SK-N-SH treated with all-trans-retinoic acid at 6 μM for 48 hours (cell line): ENCODE data around the gene SDR9C7.
"Not testable (repeated sequence)": the region's sequence is repeated elsewhere in the genome, so short reads cannot be mapped to it uniquely, and the experiment has no call there.

Experiments
- CREB5 ChIP-seq: fragments of 250-450 bp; sonication (Bioruptor Pico); IDR thresholded peaks from 2 replicates; pipeline ENCODE4 v1.5.1; 2020; ENCODE audit warnings: low read depth, mild to moderate bottlenecking, moderate library complexity
- ISL1 ChIP-seq: fragments of 250-450 bp; sonication (Bioruptor Pico); IDR thresholded peaks from 2 replicates; pipeline ENCODE4 v2.1.2; 2022; ENCODE audit warnings: mild to moderate bottlenecking, moderate library complexity
- PPARA ChIP-seq: fragments of 250-450 bp; sonication (Bioruptor Pico); IDR thresholded peaks from 2 replicates; pipeline ENCODE4 v1.5.0; 2020; ENCODE audit warnings: mild to moderate bottlenecking, borderline replicate concordance
- RARB ChIP-seq: fragments of 250-450 bp; sonication (Bioruptor Pico); IDR thresholded peaks from 2 replicates; pipeline ENCODE4 v1.8.0; 2021; ENCODE audit warnings: mild to moderate bottlenecking, moderate library complexity
- SNAI2 ChIP-seq: fragments of 250-450 bp; sonication (Bioruptor Pico); IDR thresholded peaks from 2 replicates; pipeline ENCODE4 v1.5.0; 2020; ENCODE audit warnings: mild to moderate bottlenecking, moderate library complexity
- TCF4 ChIP-seq: fragments of 250-450 bp; sonication (Bioruptor Pico); IDR thresholded peaks from 2 replicates; pipeline ENCODE4 v1.8.0; 2021; ENCODE audit warnings: mild to moderate bottlenecking, moderate library complexity, borderline replicate concordance
- ZC3H10 ChIP-seq: fragments of 250-450 bp; sonication (Bioruptor Pico); IDR thresholded peaks from 2 replicates; pipeline ENCODE4 v1.5.1; 2021; ENCODE audit warnings: mild to moderate bottlenecking, moderate library complexity
- ZFP3 ChIP-seq: fragments of 250-450 bp; sonication (Bioruptor Pico); IDR thresholded peaks from 2 replicates; pipeline ENCODE4 v1.5.0; 2020; ENCODE audit warnings: mild to moderate bottlenecking, moderate library complexity
- ZNF565 ChIP-seq: fragments of 450-650 bp; formaldehyde crosslinking; conservative IDR thresholded peaks from 2 replicates; pipeline ENCODE4 v1.5.0; 2020; ENCODE audit warnings: low read depth, mild to moderate bottlenecking, moderate library complexity
- TF ChIP-seq, protein P1 (sequence below): fragments of 250-450 bp; sonication (Bioruptor Pico); IDR thresholded peaks from 2 replicates; pipeline ENCODE4 v1.8.0; 2020; ENCODE audit warnings: mild to moderate bottlenecking, moderate library complexity, borderline replicate concordance
- TF ChIP-seq, protein P2 (sequence below): fragments of 250-450 bp; sonication (Bioruptor Pico); IDR thresholded peaks from 2 replicates; pipeline ENCODE4 v1.5.0; 2020; ENCODE audit warnings: mild to moderate bottlenecking, moderate library complexity

DNA sequence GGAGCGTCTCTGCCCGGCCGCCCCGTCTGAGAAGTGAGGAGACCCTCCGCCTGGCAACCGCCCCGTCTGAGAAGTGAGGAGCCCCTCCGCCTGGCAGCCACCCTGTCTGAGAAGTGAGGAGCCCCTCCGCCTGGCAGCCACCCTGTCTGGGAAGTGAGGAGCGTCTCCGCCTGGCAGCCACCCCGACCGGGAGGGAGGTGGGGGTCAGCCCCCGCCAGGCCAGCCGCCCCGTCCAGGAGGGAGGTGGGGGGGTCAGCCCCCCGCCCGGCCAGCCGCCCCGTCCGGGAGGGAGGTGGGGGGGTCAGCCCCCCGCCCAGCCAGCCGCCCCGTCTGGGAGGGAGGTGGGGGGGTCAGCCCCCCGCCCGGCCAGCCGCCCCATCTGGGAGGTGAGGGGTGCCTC, 29.3 kb upstream of the SDR9C7 start:
- not testable (repeated sequence) for TF ChIP-seq ISL1 (CRISPR knock-in tag); RARB (CRISPR knock-in tag); ZC3H10 (CRISPR knock-in tag); TCF4 (CRISPR knock-in tag); SNAI2; CREB5 (CRISPR knock-in tag); ZFP3 (CRISPR knock-in tag); PPARA (CRISPR knock-in tag); ZNF565 (CRISPR knock-in tag)
- TF ChIP-seq, protein P1, sequence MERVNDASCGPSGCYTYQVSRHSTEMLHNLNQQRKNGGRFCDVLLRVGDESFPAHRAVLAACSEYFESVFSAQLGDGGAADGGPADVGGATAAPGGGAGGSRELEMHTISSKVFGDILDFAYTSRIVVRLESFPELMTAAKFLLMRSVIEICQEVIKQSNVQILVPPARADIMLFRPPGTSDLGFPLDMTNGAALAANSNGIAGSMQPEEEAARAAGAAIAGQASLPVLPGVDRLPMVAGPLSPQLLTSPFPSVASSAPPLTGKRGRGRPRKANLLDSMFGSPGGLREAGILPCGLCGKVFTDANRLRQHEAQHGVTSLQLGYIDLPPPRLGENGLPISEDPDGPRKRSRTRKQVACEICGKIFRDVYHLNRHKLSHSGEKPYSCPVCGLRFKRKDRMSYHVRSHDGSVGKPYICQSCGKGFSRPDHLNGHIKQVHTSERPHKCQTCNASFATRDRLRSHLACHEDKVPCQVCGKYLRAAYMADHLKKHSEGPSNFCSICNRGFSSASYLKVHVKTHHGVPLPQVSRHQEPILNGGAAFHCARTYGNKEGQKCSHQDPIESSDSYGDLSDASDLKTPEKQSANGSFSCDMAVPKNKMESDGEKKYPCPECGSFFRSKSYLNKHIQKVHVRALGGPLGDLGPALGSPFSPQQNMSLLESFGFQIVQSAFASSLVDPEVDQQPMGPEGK (CRISPR knock-in tag): not testable (repeated sequence)
- TF ChIP-seq, protein P2, sequence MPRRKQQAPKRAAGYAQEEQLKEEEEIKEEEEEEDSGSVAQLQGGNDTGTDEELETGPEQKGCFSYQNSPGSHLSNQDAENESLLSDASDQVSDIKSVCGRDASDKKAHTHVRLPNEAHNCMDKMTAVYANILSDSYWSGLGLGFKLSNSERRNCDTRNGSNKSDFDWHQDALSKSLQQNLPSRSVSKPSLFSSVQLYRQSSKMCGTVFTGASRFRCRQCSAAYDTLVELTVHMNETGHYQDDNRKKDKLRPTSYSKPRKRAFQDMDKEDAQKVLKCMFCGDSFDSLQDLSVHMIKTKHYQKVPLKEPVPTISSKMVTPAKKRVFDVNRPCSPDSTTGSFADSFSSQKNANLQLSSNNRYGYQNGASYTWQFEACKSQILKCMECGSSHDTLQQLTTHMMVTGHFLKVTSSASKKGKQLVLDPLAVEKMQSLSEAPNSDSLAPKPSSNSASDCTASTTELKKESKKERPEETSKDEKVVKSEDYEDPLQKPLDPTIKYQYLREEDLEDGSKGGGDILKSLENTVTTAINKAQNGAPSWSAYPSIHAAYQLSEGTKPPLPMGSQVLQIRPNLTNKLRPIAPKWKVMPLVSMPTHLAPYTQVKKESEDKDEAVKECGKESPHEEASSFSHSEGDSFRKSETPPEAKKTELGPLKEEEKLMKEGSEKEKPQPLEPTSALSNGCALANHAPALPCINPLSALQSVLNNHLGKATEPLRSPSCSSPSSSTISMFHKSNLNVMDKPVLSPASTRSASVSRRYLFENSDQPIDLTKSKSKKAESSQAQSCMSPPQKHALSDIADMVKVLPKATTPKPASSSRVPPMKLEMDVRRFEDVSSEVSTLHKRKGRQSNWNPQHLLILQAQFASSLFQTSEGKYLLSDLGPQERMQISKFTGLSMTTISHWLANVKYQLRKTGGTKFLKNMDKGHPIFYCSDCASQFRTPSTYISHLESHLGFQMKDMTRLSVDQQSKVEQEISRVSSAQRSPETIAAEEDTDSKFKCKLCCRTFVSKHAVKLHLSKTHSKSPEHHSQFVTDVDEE (CRISPR knock-in tag): not testable (repeated sequence)
